HepG2 (cell line): ENCODE measurements around the gene C3orf62. TPM values are rescaled to one million over a fixed set of nuclear protein-coding genes. Genes with fewer than 3 reads are reported as not detected.

Experiments used
- ATAC-seq: fragments of 200-7000 bp; cut with Tn5 transposase; 3 replicates; pipeline ENCODE4 v1.9.1; 2020; ENCODE audit warnings: mild to moderate bottlenecking, moderate library complexity
- Bru-seq: library from RNA; stranded (reverse); fragments of 400-500 nt; gene quantifications from one replicate; lab custom pipeline; 2021; lab: Mats Ljungman, UMichigan
- BruChase-seq, 2 experiments: library from RNA; stranded (reverse); fragments of 400-500 nt; gene quantifications; one replicate each; lab custom pipeline; 2021; lab: Mats Ljungman, UMichigan
- BruUV-seq: library from RNA; stranded (reverse); fragments of 400-500 nt; replicated peaks from 2 replicates; lab custom pipeline; 2021; lab: Mats Ljungman, UMichigan
- CTCF ChIA-PET: fragments of 300-600 bp; formaldehyde crosslinking; extraction: SDS; loops from one replicate; lab custom pipeline; 2021; ENCODE audit warnings: low total read pairs, inconsistent platforms, low intra/inter-chr PET ratio; lab: Yijun Ruan, JAX
- POLR2A ChIA-PET: fragments of 350-600 bp; sonication (Branson Sonifier 250); formaldehyde crosslinking; loops from one replicate; lab custom pipeline; 2020; ENCODE audit warnings: antibody characterized with exemption, inconsistent platforms; lab: Yijun Ruan, JAX
- DNase-seq: peaks from one replicate; pipeline ENCODE4 v3.0.0-alpha.2; 2015; ENCODE audit warnings: low spot score
- FAIRE-seq: peaks from 3 replicates; lab custom pipeline; 2011; peaks lifted over from hg19 to GRCh38; lab: Jason Lieb, UNC
- H2AFZ ChIP-seq: one replicate; pipeline ENCODE4 v1.6.1; 2011; ENCODE audit warnings: low read length, inconsistent platforms
- H3K27ac ChIP-seq: fragments of 300-600 bp; 3 replicates; pipeline ENCODE4 v1.8.0; 2011; ENCODE audit warnings: mixed run types, mild to moderate bottlenecking, mixed read lengths, low read length, inconsistent platforms; ENCODE audit not compliant: insufficient read depth; ENCODE audit errors: extremely low read length
- H3K27me3 ChIP-seq, 2 experiments: fragments of 200-600 bp in 1 of 2; 2 replicates in 1 of 2; 3 replicates in 1 of 2; pipeline versions ENCODE4 v1.6.0 to v1.8.0; 2011; ENCODE audit warnings: low read length in 2 of 2, mild to moderate bottlenecking in 2 of 2, moderate library complexity in 2 of 2, inconsistent platforms in 1 of 2; ENCODE audit not compliant: insufficient read depth in 2 of 2, control insufficient read depth in 1 of 2
- H3K36me3 ChIP-seq, 2 experiments: fragments of 200-600 bp in 1 of 2; replicated peaks in 1 of 2; 2 replicates in 1 of 2; 3 replicates in 1 of 2; pipeline versions ENCODE4 v1.5.1 to v1.8.0; 2011; ENCODE audit warnings: low read length in 2 of 2, inconsistent platforms in 1 of 2; ENCODE audit not compliant: insufficient read depth in 2 of 2, control insufficient read depth in 1 of 2
- H3K4me1 ChIP-seq: 2 replicates; pipeline ENCODE4 v1.5.1; 2012; ENCODE audit warnings: low read length, inconsistent platforms; ENCODE audit not compliant: insufficient read depth
- H3K4me2 ChIP-seq: 2 replicates; pipeline ENCODE4 v1.6.0; 2011; ENCODE audit warnings: low read depth, low read length, inconsistent platforms
- H3K4me3 ChIP-seq, 3 experiments: fragments of 200-600 bp in 1 of 3; sonication (generic), shearing (Covaris generic) in 1 of 3; replicated peaks in 1 of 3; 2 replicates each; pipeline ENCODE4 v1.5.1; 2011 to 2016; ENCODE audit warnings: low read length in 3 of 3, inconsistent platforms in 2 of 3, low read depth in 2 of 3, mild to moderate bottlenecking in 2 of 3, control low read depth in 1 of 3, mixed read lengths in 1 of 3; ENCODE audit not compliant: insufficient read depth in 1 of 3
- H3K79me2 ChIP-seq: one replicate; pipeline ENCODE4 v1.6.1; 2011; ENCODE audit warnings: low read length, inconsistent platforms; ENCODE audit not compliant: insufficient read depth
- H3K9ac ChIP-seq: 2 replicates; pipeline ENCODE4 v1.6.0; 2011; ENCODE audit warnings: mild to moderate bottlenecking, low read depth, low read length, inconsistent platforms; ENCODE audit not compliant: insufficient read depth
- H3K9me3 ChIP-seq: 2 replicates; pipeline ENCODE4 v1.5.1; 2012; ENCODE audit warnings: mild to moderate bottlenecking, low read length
- H4K20me1 ChIP-seq: 2 replicates; pipeline ENCODE4 v1.6.0; 2011; ENCODE audit warnings: inconsistent platforms, mild to moderate bottlenecking, low read length, moderate library complexity; ENCODE audit not compliant: insufficient read depth
- AGO2 ChIP-seq: fragments of 200-400 bp; formaldehyde crosslinking; optimal IDR thresholded peaks from 2 replicates; pipeline ENCODE3; 2017; ENCODE audit warnings: mild to moderate bottlenecking, low read depth, low read length, moderate library complexity
- NFE2L2 ChIP-seq: fragments of 150-350 bp; IDR thresholded peaks from 2 replicates; pipeline ENCODE4 v1.6.1; 2014; ENCODE audit warnings: low read length
- WGBS: methylation state at CpG from one replicate; pipeline ENCODE4 v1.1.6; 2017; ENCODE audit warnings: low lambda C conversion rate; 5-methylcytosine and 5-hydroxymethylcytosine counted together
- in situ Hi-C: cut with HindIII; loops from 2 replicates; pipeline ENCODE4 v1.10.0; 2017; ENCODE audit warnings: low pct_unique_long_range_greater_than_20kb; ENCODE audit not compliant: extremely low pct_ligation_motif_present
- intact Hi-C: fragments of 100-400 bp; cut with micrococcal nuclease; formaldehyde crosslinking; loops from one replicate; pipeline ENCODE4 v1.10.0; 2022; ENCODE audit not compliant: unreplicated experiment
- long read RNA-seq, 2 experiments: library from RNA in 1 of 2; library from polyadenylated mRNA in 1 of 2; stranded (forward) in 1 of 2; unstranded in 1 of 2; transcript quantifications; one replicate each; pipeline ENCODE4 v2.0.0, GENCODE V29; 2019 to 2022
- polyA minus RNA-seq, 3 experiments: library from RNA; depleted of rRNA, polyadenylated mRNA; stranded (reverse); fragments of >200 nt; gene quantifications; 2 replicates each; pipeline ENCODE4 v1.2.3, GENCODE V29; 2011; ENCODE audit warnings: low replicate concordance in 1 of 3
- polyA plus RNA-seq, 8 experiments: library from polyadenylated mRNA; depleted of rRNA in 3 of 8; stranded (reverse) in 7 of 8; unstranded in 1 of 8; fragments of >200 nt; fragmentation: Illumina TruSeq in 4 of 8; extraction: Trizol in 4 of 8; gene quantifications; 2 replicates each; pipeline versions ENCODE4 v1.2.1 to v1.2.3, GENCODE V29; 2011 to 2016; ENCODE audit warnings: low read depth in 4 of 8, missing spikeins in 1 of 8, mixed read lengths in 1 of 8; ENCODE audit not compliant: insufficient read depth in 1 of 8
- total RNA-seq, 5 experiments: library from RNA; depleted of rRNA; stranded (reverse); fragments of >200 nt; fragmentation: Illumina TruSeq; extraction: Trizol; gene quantifications; 2 replicates each; pipeline ENCODE4 v1.2.3, GENCODE V29; 2016; ENCODE audit warnings: low read depth in 1 of 5

C3orf62 gene
- total RNA-seq (2016; rRNA removed; fragmentation: Illumina TruSeq; extraction: Trizol) = 1.2 and 1.6 TPM in 2 replicates
- 0.44 and 1.3 TPM in 2 replicates for total RNA-seq (2016; cell fraction: cytosol; rRNA removed; fragmentation: Illumina TruSeq; extraction: Trizol; ENCODE audit: low read depth)
- 1.3 and 1.4 TPM in 2 replicates for total RNA-seq (2016; cell fraction: insoluble cytoplasmic fraction; rRNA removed; fragmentation: Illumina TruSeq; extraction: Trizol)
- total RNA-seq (2016; cell fraction: membrane; rRNA removed; fragmentation: Illumina TruSeq; extraction: Trizol) = 0.86 and 1.7 TPM in 2 replicates
- total RNA-seq (2016; cell fraction: nucleus; rRNA removed; fragmentation: Illumina TruSeq; extraction: Trizol) = 2.2 and 3.0 TPM in 2 replicates
- 3.9 and 4.3 TPM in 2 replicates for polyA plus RNA-seq (2011; rRNA removed)
- 1.7 and 2.3 TPM in 2 replicates for polyA plus RNA-seq (2011; cell fraction: cytosol; rRNA removed)
- polyA plus RNA-seq (2011; cell fraction: nucleus; rRNA removed) = 10.2 and 11.2 TPM in 2 replicates
- polyA plus RNA-seq (2012) = 3.0 and 3.6 TPM in 2 replicates
- polyA plus RNA-seq (2016; cell fraction: cytosol; fragmentation: Illumina TruSeq; extraction: Trizol; ENCODE audit: low read depth) = 0.58 and 0.86 TPM in 2 replicates
- 2.0 and 2.7 TPM in 2 replicates for polyA plus RNA-seq (2016; cell fraction: insoluble cytoplasmic fraction; fragmentation: Illumina TruSeq; extraction: Trizol; ENCODE audit: low read depth)
- 1.1 and 1.2 TPM in 2 replicates for polyA plus RNA-seq (2016; cell fraction: membrane; fragmentation: Illumina TruSeq; extraction: Trizol; ENCODE audit: low read depth)
- polyA plus RNA-seq (2016; cell fraction: nucleus; fragmentation: Illumina TruSeq; extraction: Trizol; ENCODE audit: insufficient read depth, low read depth) = 17.7 and 17.8 TPM in 2 replicates
- 2.3 and 13.0 TPM in 2 replicates for polyA minus RNA-seq (2011; rRNA and poly(A)+ RNA removed; ENCODE audit: low replicate concordance)
- 0.89 and 1.1 TPM in 2 replicates for polyA minus RNA-seq (2011; cell fraction: cytosol; rRNA and poly(A)+ RNA removed)
- 10.1 and 11.5 TPM in 2 replicates for polyA minus RNA-seq (2011; cell fraction: nucleus; rRNA and poly(A)+ RNA removed)
- percentile 63 among the genes with signal in this experiment for Bru-seq, nascent RNA
- percentile 83 among the genes with signal in this experiment for BruChase-seq, experiment 1, labeled RNA remaining after a 6-hour chase
- percentile 80 among the genes with signal in this experiment for BruChase-seq, experiment 2, labeled RNA remaining after a 2-hour chase
- long read RNA-seq, experiment 1 = 0 reads
- long read RNA-seq, experiment 2 = 0 reads

DNA sequence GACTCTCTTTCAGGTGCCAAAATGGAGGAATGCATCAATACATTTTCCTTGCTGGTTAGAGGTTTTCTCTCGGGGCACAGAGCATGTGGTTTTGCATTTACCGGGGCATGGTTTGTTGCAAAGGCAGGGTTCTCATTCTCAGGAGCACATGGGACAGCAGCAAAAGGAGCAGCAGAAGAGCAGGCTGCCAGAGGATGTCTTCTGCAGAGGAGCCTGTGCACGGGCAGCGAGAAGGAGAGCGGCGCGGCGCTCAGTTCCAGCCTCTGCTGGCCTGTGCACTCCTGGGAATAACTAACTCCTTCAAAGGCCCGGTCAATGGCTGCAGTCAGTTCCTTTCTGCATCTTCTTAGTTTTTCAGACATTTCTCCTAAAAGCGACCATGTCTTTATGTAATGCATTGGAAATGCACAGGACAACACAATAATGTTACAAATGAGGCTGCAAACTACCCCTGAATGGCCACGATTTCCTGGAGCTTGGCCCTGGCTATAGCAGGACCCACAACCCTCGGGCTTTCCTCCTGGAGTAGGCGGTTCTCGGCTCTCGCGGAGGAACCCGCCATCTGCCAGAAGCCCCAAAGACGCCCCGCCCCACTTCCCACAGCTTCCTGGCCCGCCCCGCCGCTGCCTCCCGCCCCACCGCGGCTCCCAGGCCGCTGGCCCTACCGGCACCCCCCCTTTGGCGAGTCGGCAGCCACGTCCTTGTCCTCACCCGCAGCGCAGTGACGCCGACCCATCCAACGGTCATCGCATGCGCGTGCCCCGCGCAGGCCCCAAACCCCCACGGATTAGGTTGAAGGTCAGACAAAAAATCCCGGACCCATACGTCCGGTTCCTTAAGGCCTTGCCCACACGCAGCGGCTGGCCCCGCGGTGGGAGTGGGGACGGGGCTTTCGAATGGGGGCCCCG lies at the start of gene C3orf62:
C3orf62 (minus strand) TSS at position 758 of the 908 bp plus-strand sequence; CDS start at position 398, 360 bp downstream.
- Histone ChIP-seq H3K9me3 (no peaks in the 10 kb centered on the region), H3K4me1 (no peaks in the 10 kb centered on the region)
- BruUV-seq = no TSS peak
- intact Hi-C loops = no loop called here
- FAIRE-seq = no peak
- POLR2A ChIA-PET = no interaction called here
- TF ChIP-seq AGO2 = peak; percentile 64
- no peak for TF ChIP-seq NFE2L2
- TF ChIP-seq, all 625 proteins: peak for 1
- Histone ChIP-seq H2AFZ (no peak within 1 kb of the TSS), H3K27ac (no peak within 1 kb of the TSS), H3K4me3 (no peak within 1 kb of the TSS), H3K4me2 (no peak within 1 kb of the TSS), H3K27me3 (no peaks in the 10 kb centered on the region), H3K79me2 (no peaks in the 10 kb centered on the region), H3K9ac (no peak within 1 kb of the TSS), H3K36me3 (peaks cover 3 to 32% of the 10 kb centered on the region in 2 experiments; a peak in 4 of 5 replicates), H4K20me1 (no peaks in the 10 kb centered on the region)
- no peak for ATAC-seq
- no peak for DNase-seq
- in situ Hi-C loops = no loop called here
- CTCF ChIA-PET = no interaction called here
- 97% methylated on average over 39 of the region's 51 CpGs for WGBS
